ENCODE results near the gene ATP6V0E1.
"Not testable (repeated sequence)": the region's sequence is repeated elsewhere in the genome, so short reads cannot be mapped to it uniquely, and the experiment has no call there.

ATP6V0E1 gene

GRCh38 chr5:173035904-173036707 lies 52.5 kb downstream of the ATP6V0E1 start:
- no peak for DNase-seq (ENCODE audit: low read depth)

- DNase-seq (ENCODE audit: low read depth), result no peak
Measured at GRCh38 chr5:173039188-173039587, 55.6 kb downstream of the ATP6V0E1 start.

GRCh38 chr5:173039964-173040363 lies 56.4 kb downstream of the ATP6V0E1 start:
- DNase-seq (ENCODE audit: low read depth), result no peak

DNA sequence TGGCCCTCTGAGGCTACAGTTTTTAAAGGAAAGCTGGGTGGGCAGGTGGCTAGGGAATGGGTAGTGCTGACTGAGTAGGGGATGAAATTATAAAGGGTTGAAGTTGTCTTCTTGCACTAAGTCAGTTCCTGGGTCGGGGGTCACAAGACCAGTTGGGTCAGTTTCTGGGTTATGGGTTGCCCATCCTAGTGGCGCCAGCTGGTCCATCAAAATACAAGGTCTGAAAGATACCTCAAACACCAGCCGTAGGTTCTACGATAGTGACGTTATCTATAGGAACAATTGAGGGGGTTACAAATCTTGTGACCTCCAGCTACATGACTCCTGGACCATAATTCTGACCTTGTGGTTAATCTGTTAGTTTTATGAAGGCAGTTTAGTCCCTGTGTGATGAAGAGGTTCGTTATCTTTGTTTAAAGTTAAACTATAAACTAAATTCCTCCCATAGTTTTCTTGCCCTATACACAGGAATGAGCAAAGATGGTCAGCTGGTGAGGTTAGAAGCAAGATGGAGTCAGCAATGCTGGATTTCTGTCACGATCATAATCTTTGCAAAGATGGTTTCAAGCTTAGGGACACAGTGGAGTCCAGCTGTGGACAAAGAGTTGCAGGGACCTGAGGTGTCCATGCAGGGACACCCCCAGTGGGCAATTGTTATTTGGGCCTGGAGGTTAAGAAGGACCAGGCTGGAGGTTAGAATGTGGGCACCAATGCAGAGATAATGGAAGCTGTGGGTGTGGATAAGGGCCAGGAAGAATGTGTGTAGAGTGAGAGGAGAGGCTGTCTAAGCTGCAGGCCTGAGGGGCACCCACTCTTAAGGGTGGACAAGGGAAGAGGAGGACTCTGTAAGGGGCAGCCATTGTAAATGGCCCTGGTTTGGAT lies 58.6 kb downstream of the ATP6V0E1 start:
- no peak for DNase-seq (ENCODE audit: low read depth)

DNA sequence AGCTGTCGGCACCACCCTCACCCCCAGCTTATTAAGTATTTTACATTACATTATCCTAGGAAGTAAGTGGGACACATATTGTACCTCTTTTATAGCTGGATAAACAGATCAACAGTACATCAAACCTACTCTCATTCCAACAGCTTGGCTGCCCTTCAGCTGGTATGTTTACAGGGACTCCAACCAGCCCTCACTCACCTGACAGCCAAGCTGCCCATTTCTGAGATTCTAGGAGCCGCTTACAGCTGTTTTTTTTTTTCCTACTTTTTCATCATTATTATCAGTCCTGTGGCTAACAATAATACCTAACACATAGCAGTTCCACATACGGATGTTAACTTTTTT lies 59.2 kb downstream of the ATP6V0E1 start:
- no peak for DNase-seq (ENCODE audit: low read depth)

DNA sequence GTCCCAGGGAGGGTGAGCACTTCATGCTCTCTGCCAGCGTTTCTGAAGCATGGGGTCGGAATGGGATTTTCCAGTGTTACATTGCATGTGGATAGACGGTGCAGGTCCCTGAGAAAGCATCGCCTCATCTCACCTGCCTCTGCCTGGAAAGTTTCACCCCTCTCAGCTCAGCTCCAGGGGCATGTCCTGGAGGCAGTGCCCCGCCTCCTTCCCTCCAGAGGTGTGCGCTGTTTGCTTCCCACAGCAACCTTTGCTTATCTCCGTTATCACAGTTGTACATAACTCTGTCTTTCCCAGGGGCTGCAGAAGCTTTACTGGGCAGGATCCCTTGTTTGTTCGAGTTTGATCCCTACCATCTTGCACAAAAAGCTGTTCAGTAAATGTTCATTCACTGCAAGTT lies 61.9 kb downstream of the ATP6V0E1 start:
- DNase-seq (ENCODE audit: low read depth), result no peak

GRCh38 chr5:173047096-173047837 lies 63.7 kb downstream of the ATP6V0E1 start:
- DNase-seq (ENCODE audit: low read depth), result not testable (repeated sequence)

GRCh38 chr5:173047838-173048105 lies 64.2 kb downstream of the ATP6V0E1 start:
- DNase-seq (ENCODE audit: low read depth), result no peak

GRCh38 chr5:173050791-173051190 lies 67.2 kb downstream of the ATP6V0E1 start:
- no peak for DNase-seq (ENCODE audit: low read depth)

DNA sequence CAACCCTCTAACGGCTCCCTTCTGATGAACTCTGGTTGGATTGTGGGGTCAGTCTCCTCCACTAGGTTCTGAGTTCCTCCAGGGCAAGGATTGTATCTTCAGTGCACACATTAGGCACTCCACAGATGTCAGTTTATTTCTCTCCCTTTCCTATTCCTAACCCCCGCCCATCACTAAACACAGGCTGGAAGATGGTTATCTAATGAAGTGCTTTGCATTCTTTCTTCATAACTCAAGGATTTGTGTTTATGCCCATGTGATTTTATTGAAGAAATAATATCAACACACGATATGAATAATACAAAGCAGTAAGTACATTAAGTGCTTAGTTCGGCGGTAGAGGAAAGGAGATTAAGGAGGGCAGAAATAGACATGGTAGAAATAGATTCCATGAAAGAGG lies 68.2 kb downstream of the ATP6V0E1 start:
- DNase-seq (ENCODE audit: low read depth), result peak; percentile 39

GRCh38 chr5:173053041-173053440 lies 69.5 kb downstream of the ATP6V0E1 start:
- DNase-seq (ENCODE audit: low read depth), result no peak

- no peak for DNase-seq (ENCODE audit: low read depth)
Measured at GRCh38 chr5:173055042-173055721, 71.6 kb downstream of the ATP6V0E1 start.

DNA sequence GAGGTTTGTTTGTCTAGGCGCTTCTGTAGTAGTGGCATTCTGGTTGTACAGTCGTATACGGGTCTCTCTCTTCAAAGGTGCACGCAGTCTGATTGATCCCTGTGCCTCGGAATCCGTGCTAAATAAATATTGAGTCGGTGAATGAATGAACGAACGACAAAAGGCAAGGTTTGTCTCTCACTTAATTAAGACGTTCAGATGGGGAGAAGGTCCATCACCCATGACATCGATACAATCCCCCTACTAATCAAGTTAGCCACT lies 72.1 kb downstream of the ATP6V0E1 start:
- DNase-seq (ENCODE audit: low read depth), result no peak

DNA sequence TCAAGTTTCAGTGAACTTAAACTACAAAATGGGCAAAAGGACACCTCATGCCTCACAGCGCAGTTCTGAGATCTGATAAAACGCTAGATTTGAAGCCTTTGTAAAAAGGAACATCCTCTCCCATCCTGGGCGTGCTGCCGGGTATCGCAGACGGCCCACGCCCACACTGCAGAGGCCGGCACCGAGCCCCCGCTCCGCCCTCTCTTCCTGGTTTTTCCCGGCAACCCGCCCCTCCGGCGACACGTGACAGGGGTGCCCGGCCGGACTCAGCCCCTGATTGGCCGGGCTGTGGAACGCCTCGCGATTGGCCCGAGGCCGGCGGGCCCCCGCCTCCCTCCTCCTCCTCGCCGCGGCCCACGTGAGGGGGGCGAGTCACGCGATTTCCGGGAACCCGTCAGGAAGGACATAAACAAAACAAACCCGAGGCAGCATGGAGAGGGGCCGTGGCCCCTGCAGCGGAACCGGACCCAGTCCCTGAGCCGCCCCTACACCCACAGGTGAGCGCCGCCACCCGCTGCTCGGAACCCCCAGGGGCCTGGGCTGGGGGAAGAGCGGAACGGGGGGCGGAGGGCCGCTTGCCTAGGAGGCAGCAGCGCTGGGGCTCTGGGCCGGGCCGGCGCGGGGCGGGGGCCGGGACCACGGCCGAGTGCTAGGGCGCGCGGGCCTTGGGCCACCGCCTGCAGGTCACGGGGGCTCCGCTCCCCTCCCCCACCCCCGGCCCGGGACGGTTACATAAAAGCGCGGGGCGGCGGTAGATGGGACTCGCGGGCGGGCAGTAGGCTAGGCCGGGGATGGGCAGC lies 72.6 kb downstream of the ATP6V0E1 start, which contains the start of gene CREBRF:
CREBRF (plus strand) TSS at position 370 of the 800 bp plus-strand sequence. CDS start 24,424 bp downstream, outside the sequence.
- DNase-seq (ENCODE audit: low read depth), result peak; percentile 58

- no peak for DNase-seq (ENCODE audit: low read depth)
Measured at GRCh38 chr5:173056783-173057061, 73.2 kb downstream of the ATP6V0E1 start.

- DNase-seq (ENCODE audit: low read depth), result peak; percentile 83
Measured at GRCh38 chr5:173057062-173057924, 73.7 kb downstream of the ATP6V0E1 start.

- DNase-seq (ENCODE audit: low read depth), result no peak
Measured at GRCh38 chr5:173062141-173062540, 78.6 kb downstream of the ATP6V0E1 start.

DNA sequence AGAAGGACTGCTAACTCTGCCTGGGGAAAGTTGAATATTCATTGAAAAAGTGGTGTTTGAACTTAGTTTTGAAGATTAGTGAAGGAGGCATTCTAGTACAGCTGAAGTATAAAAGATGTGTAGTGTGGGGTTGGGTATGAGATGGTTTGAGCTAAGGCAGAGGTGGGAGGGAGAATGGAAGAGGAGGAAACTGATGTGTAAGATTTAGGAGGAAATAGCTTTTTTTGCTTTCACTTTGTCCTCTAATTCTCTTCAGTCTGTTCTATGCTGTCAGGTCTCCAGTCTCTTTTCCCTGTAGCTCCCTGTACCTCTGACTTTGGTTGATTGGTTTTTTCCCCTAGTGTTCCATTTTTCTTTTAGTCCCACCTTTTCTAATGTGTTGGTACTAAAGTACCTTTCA lies 81.6 kb downstream of the ATP6V0E1 start:
- DNase-seq (ENCODE audit: low read depth), result no peak

DNA sequence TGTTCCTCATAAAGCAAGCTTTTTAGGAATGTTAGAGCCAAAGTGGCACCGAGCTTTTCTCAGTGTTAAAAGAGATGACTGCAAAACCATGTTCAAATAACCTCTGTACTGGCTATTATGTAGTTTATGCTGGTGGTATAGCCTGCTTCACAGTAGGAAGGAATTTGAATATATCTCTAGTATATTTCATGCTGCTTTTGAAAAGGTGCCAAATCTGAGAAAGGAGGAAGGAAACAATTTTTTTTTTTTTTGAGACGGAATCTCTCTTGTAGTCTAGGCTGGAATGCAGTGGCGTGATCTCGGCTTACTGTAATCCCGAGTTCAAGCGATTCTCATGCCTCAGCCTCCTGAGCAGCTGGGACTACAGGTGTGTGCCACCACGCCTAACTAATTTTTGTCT lies 86.1 kb downstream of the ATP6V0E1 start:
- DNase-seq (ENCODE audit: low read depth), result no peak

GRCh38 chr5:173075137-173075843 lies 91.7 kb downstream of the ATP6V0E1 start:
- no peak for DNase-seq (ENCODE audit: low read depth)

Measured in HS-27A (cell line).